A673 (cell line): ENCODE measurements around the gene ZNF678.

Experiments
- CTCF ChIP-seq: fragments of 300-800, 200-600 bp; sonication (generic); conservative IDR thresholded peaks from 2 replicates; pipeline ENCODE4 v1.5.1; 2017; ENCODE audit warnings: low read depth, mild to moderate bottlenecking, antibody characterized with exemption, low read length, moderate library complexity, mixed read lengths
- EZH2 ChIP-seq: fragments of 200-600 bp; sonication (generic); IDR thresholded peaks from 2 replicates; pipeline ENCODE4 v1.6.1; 2017; ENCODE audit warnings: borderline replicate concordance, low read depth, mild to moderate bottlenecking, mixed read lengths, antibody characterized with exemption, low read length; ENCODE audit not compliant: poor library complexity, severe bottlenecking

GRCh38 chr1:227577500-227577899 is 14.1 kb downstream of the ZNF678 start:
- TF ChIP-seq CTCF (no peak), EZH2 (no peak)
